Spleen (tissue), 11 donors: ENCODE data around the gene PRPF4. TPM values are rescaled to one million over a fixed set of nuclear protein-coding genes. Genes with fewer than 3 reads are reported as not detected.

Experiments used
- DNase-seq: peaks from one replicate; pipeline ENCODE4 v3.0.0-alpha.2; 2020
- H3K27ac ChIP-seq, 8 donors: fragments of 200-600 bp; sonication (generic) in 7 of 8; 1 replicate in 4 of 8; 2 replicates in 4 of 8; pipeline versions ENCODE4 v1.5.0 to v1.8.0; 2016 to 2021; ENCODE audit warnings: inconsistent platforms in 4 of 8, mild to moderate bottlenecking in 4 of 8, moderate library complexity in 1 of 8
- H3K27me3 ChIP-seq, 7 donors: fragments of 200-600 bp; sonication (generic) in 6 of 7; replicated peaks in 1 of 7; 1 replicate in 4 of 7; 2 replicates in 3 of 7; pipeline versions ENCODE4 v1.5.0 to v1.8.0; 2016 to 2021; ENCODE audit warnings: inconsistent platforms in 3 of 7, mild to moderate bottlenecking in 1 of 7
- H3K36me3 ChIP-seq, 6 donors: fragments of 200-600 bp; sonication (generic) in 5 of 6; 1 replicate in 4 of 6; 2 replicates in 2 of 6; pipeline versions ENCODE4 v1.5.0 to v1.8.0; 2016 to 2021; ENCODE audit warnings: inconsistent platforms in 2 of 6
- H3K4me1 ChIP-seq, 6 donors: fragments of 200-600 bp; sonication (generic) in 5 of 6; 1 replicate in 3 of 6; 2 replicates in 3 of 6; pipeline versions ENCODE4 v1.5.0 to v1.8.0; 2016 to 2021; ENCODE audit warnings: inconsistent platforms in 3 of 6
- H3K4me3 ChIP-seq, 8 donors: fragments of 200-600 bp; sonication (generic) in 7 of 8; 1 replicate in 4 of 8; 2 replicates in 4 of 8; pipeline versions ENCODE4 v1.5.0 to v1.8.0; 2016 to 2021; ENCODE audit warnings: inconsistent platforms in 4 of 8, mild to moderate bottlenecking in 4 of 8, moderate library complexity in 2 of 8
- H3K9me3 ChIP-seq, 8 donors: fragments of 200-600 bp; sonication (generic) in 7 of 8; 1 replicate in 4 of 8; 2 replicates in 4 of 8; pipeline versions ENCODE4 v1.5.0 to v1.8.0; 2016 to 2021; ENCODE audit warnings: inconsistent platforms in 4 of 8
- CTCF ChIP-seq, 11 experiments: fragments of 200-600 bp in 7 of 11; fragments of 450-650 bp in 4 of 11; sonication (generic) in 4 of 11; IDR thresholded peaks in 8 of 11; conservative IDR thresholded peaks in 3 of 11; 1 replicate in 7 of 11; 2 replicates in 4 of 11; pipeline versions ENCODE4 v1.4.0 to v1.8.0; 2016 to 2021; ENCODE audit warnings: antibody characterized with exemption in 11 of 11, inconsistent platforms in 4 of 11, mild to moderate bottlenecking in 1 of 11
- POLR2A ChIP-seq, 3 donors: fragments of 450-650 bp; IDR thresholded peaks; one replicate each; pipeline ENCODE4 v1.5.1; 2017; ENCODE audit warnings: antibody characterized with exemption in 3 of 3, mild to moderate bottlenecking in 1 of 3
- POLR2AphosphoS5 ChIP-seq, 3 donors: sonication (generic); formaldehyde crosslinking; IDR thresholded peaks; one replicate each; pipeline ENCODE4 v1.5.1; 2017; ENCODE audit warnings: antibody characterized with exemption in 3 of 3
- WGBS, 5 donors: extraction: QIAGEN DNeasy Blood & Tissue Kit in 3 of 5; methylation state at CpG; one replicate each; pipeline versions ENCODE4 v1.1.5 to v1.1.7; 2013 to 2018; 5-methylcytosine and 5-hydroxymethylcytosine counted together
- intact Hi-C: fragments of 100-400 bp; cut with DNase I; formaldehyde crosslinking; loops from one replicate; pipeline ENCODE4 v1.15.0; 2023; ENCODE audit warnings: low total_unique reads
- polyA plus RNA-seq, 3 donors: library from polyadenylated mRNA; stranded (reverse); fragments of 200-250 nt; gene quantifications; one replicate each; pipeline ENCODE4 v1.2.1, GENCODE V29; 2013
- total RNA-seq, 7 donors: library from RNA; depleted of rRNA in 3 of 7; stranded (reverse); fragments of >200 nt in 3 of 7; fragmentation: NEBNext Ultra II Directional in 4 of 7; extraction: Animal tissue kit (Norgen Biotek cat#: 25700) in 4 of 7; gene quantifications; one replicate each; pipeline versions ENCODE4 v1.1.0 to v1.2.1, GENCODE V29; 2016 to 2021
- donor health status: healthy with polysubstance abuse.
- donor health status: DM: no; HTN: no; CAD: no; lungs with moderate emphysema.
- donor health status: DM: no; HTN: no; CAD: no.
- donor health status: Bipolar disorder and iron deficiency.
- donor health status: healthy.
- donor health status: DM: no; HTN: no; CAD: no.
- donor health status: DM: yes; HTN: yes; CAD: no.

PRPF4 gene
- total and polyA plus RNA-seq, 10 donors: 7.7 to 20.2 (median 16.9) TPM

- DNase-seq: no peak
- H3K27ac ChIP-seq: no peak overlapping the region
- no peaks in the 10 kb centered on the region for H3K36me3 ChIP-seq
- 67 to 76% (median 74%) methylated on average over 9 of the region's 9 CpGs for WGBS, 5 donors
- H3K4me3 ChIP-seq: no peak overlapping the region
- no peak for TF ChIP-seq CTCF (IDR thresholded peaks at IDR 0.05 in 8 of 11, conservative IDR thresholded peaks at IDR 0.05 in 3 of 11)
- no peak for TF ChIP-seq POLR2AphosphoS5 (IDR thresholded peaks at IDR 0.05)
- TF ChIP-seq POLR2A (IDR thresholded peaks at IDR 0.05): no peak
- no peaks in the 10 kb centered on the region for H3K9me3 ChIP-seq
- intact Hi-C loops: no loop called here
- no peaks in the 10 kb centered on the region for H3K27me3 ChIP-seq
- peaks cover 5 to 19% (median 13%) of the 10 kb centered on the region in 6 donors for H3K4me1 ChIP-seq
Observed at GRCh38 chr9:113341712-113342410, 66.4 kb downstream of the PRPF4 start.

Other genes with a start within 250 kb of the PRPF4 start
- 1 to 10 TPM; 2.2 to 4.1 (median 2.9) TPM for gene ZFP37, start 218.9 kb upstream of the PRPF4 start, total RNA-seq
- under 1 TPM; 0.65 to 0.74 (median 0.71) TPM for gene ZFP37, start 218.9 kb upstream of the PRPF4 start, polyA plus RNA-seq
- 10 to 100 TPM; 30.8 to 97.3 (median 58.5) TPM for gene SLC31A2, start 124.7 kb upstream of the PRPF4 start, total RNA-seq
- gene SLC31A2, start 124.7 kb upstream of the PRPF4 start, polyA plus RNA-seq: 10 to 100 TPM in 2 of 3 donors, 1 to 10 TPM in 1; 7.7 to 13.5 (median 12.4) TPM
- gene FKBP15, start 54.4 kb upstream of the PRPF4 start, total RNA-seq: 10 to 100 TPM; 50.7 to 68.0 (median 60.0) TPM
- gene FKBP15, start 54.4 kb upstream of the PRPF4 start, polyA plus RNA-seq: 10 to 100 TPM; 11.5 to 18.4 (median 12.4) TPM
- 10 to 100 TPM; 17.7 to 22.7 (median 19.2) TPM for gene SLC31A1, start 54.1 kb upstream of the PRPF4 start, total RNA-seq
- 1 to 10 TPM; 3.0 to 5.5 (median 3.3) TPM for gene SLC31A1, start 54.1 kb upstream of the PRPF4 start, polyA plus RNA-seq
- gene CDC26, start 86 bp upstream of the PRPF4 start, total RNA-seq: 10 to 100 TPM; 20.6 to 31.3 (median 27.1) TPM
- 10 to 100 TPM; 41.5 to 42.9 (median 41.8) TPM for gene CDC26, start 86 bp upstream of the PRPF4 start, polyA plus RNA-seq
- under 1 TPM in 1 of 7 donors, not detected in 6; 0.35 TPM for gene RNF183, start 27.7 kb downstream of the PRPF4 start, total RNA-seq
- gene RNF183, start 27.7 kb downstream of the PRPF4 start, polyA plus RNA-seq: under 1 TPM; 0.06 to 0.09 (median 0.08) TPM
- 1 to 10 TPM in 3 of 7 donors, under 1 TPM in 4; 0.46 to 2.3 (median 0.94) TPM for gene WDR31, start 64.6 kb downstream of the PRPF4 start, total RNA-seq
- under 1 TPM; 0.15 to 0.35 (median 0.27) TPM for gene WDR31, start 64.6 kb downstream of the PRPF4 start, polyA plus RNA-seq
- gene BSPRY, start 73.9 kb downstream of the PRPF4 start, total RNA-seq: 1 to 10 TPM in 3 of 7 donors, under 1 TPM in 4; 0.47 to 1.7 (median 0.79) TPM
- gene BSPRY, start 73.9 kb downstream of the PRPF4 start, polyA plus RNA-seq: under 1 TPM; 0.26 to 0.77 (median 0.26) TPM
- 10 to 100 TPM; 13.5 to 38.3 (median 16.7) TPM for gene HDHD3, start 101.3 kb downstream of the PRPF4 start, total RNA-seq
- 10 to 100 TPM; 17.2 to 26.0 (median 23.8) TPM for gene HDHD3, start 101.3 kb downstream of the PRPF4 start, polyA plus RNA-seq
- 10 to 100 TPM; 19.3 to 31.1 (median 29.5) TPM for gene ALAD, start 125.6 kb downstream of the PRPF4 start, total RNA-seq
- 10 to 100 TPM; 14.4 to 21.7 (median 15.9) TPM for gene ALAD, start 125.6 kb downstream of the PRPF4 start, polyA plus RNA-seq
- gene POLE3, start 135.0 kb downstream of the PRPF4 start, total RNA-seq: 10 to 100 TPM; 29.3 to 53.0 (median 36.9) TPM
- gene POLE3, start 135.0 kb downstream of the PRPF4 start, polyA plus RNA-seq: 10 to 100 TPM; 30.6 to 45.6 (median 44.5) TPM
- under 1 TPM in 5 of 7 donors, not detected in 2; 0.37 to 0.92 (median 0.46) TPM for gene C9orf43, start 135.1 kb downstream of the PRPF4 start, total RNA-seq
- gene C9orf43, start 135.1 kb downstream of the PRPF4 start, polyA plus RNA-seq: under 1 TPM; 0.27 to 0.59 (median 0.48) TPM
- gene RGS3, start 188.1 kb downstream of the PRPF4 start, total RNA-seq: 100 to 1,000 TPM in 1 of 7 donors, 10 to 100 TPM in 6; 63.2 to 122 (median 84.4) TPM
- gene RGS3, start 188.1 kb downstream of the PRPF4 start, polyA plus RNA-seq: 10 to 100 TPM; 17.5 to 48.3 (median 26.5) TPM